Loucy (cell line): ENCODE measurements around the gene ATOH1.

Source experiments
- H2AFZ ChIP-seq: fragments of 200-600 bp; sonication (generic); 2 replicates; pipeline ENCODE4 v1.6.0; 2016; ENCODE audit warnings: antibody characterized with exemption, mild to moderate bottlenecking, low read length, moderate library complexity
- H3F3A ChIP-seq: fragments of 200-600 bp; 2 replicates; pipeline ENCODE4 v1.6.0; 2016; ENCODE audit warnings: antibody characterized with exemption, low read depth, mild to moderate bottlenecking
- H3K27me3 ChIP-seq: fragments of 200-600 bp; sonication (generic); 2 replicates; pipeline ENCODE4 v1.6.1; 2014; ENCODE audit warnings: low read length, mild to moderate bottlenecking; ENCODE audit not compliant: insufficient read depth, poor library complexity, severe bottlenecking
- H3K36me3 ChIP-seq: fragments of 200-600 bp; sonication (generic); 2 replicates; pipeline ENCODE4 v1.6.1; 2016; ENCODE audit warnings: low read length; ENCODE audit not compliant: insufficient read depth
- H3K4me1 ChIP-seq: fragments of 200-600 bp; sonication (generic); 2 replicates; pipeline ENCODE4 v1.5.1; 2014; ENCODE audit warnings: low read length, mild to moderate bottlenecking; ENCODE audit not compliant: insufficient read depth, poor library complexity, severe bottlenecking
- H3K4me2 ChIP-seq: fragments of 200-600 bp; sonication (generic); 2 replicates; pipeline ENCODE4 v1.6.0; 2014; ENCODE audit warnings: antibody characterized with exemption, low read length, low read depth, mild to moderate bottlenecking; ENCODE audit not compliant: poor library complexity, severe bottlenecking
- H3K4me3 ChIP-seq: fragments of 200-600 bp; sonication (generic); 2 replicates; pipeline ENCODE4 v1.5.1; 2014; ENCODE audit warnings: low read length, mild to moderate bottlenecking, mixed read lengths; ENCODE audit not compliant: poor library complexity, severe bottlenecking
- H3K79me2 ChIP-seq: fragments of 200-600 bp; sonication (generic); 2 replicates; pipeline ENCODE4 v1.6.1; 2014; ENCODE audit warnings: low read length; ENCODE audit not compliant: insufficient read depth
- H3K9ac ChIP-seq: fragments of 200-600 bp; sonication (generic); 2 replicates; pipeline ENCODE4 v1.6.0; 2014; ENCODE audit warnings: mild to moderate bottlenecking, low read depth, low read length, moderate library complexity; ENCODE audit not compliant: poor library complexity, severe bottlenecking
- H3K9me2 ChIP-seq: fragments of 200-600 bp; sonication (generic); replicated peaks from 2 replicates; pipeline ENCODE4 v1.6.1; 2016; ENCODE audit warnings: low read depth, low read length, mixed read lengths
- H3K9me3 ChIP-seq: fragments of 200-600 bp; sonication (generic); 2 replicates; pipeline ENCODE4 v1.6.1; 2014; ENCODE audit warnings: mild to moderate bottlenecking, antibody characterized with exemption, low read length, low read depth; ENCODE audit not compliant: insufficient read depth
- H4K20me1 ChIP-seq: fragments of 200-600 bp; sonication (generic); 2 replicates; pipeline ENCODE4 v1.6.0; 2014; ENCODE audit warnings: antibody characterized with exemption, low read length, mild to moderate bottlenecking; ENCODE audit not compliant: insufficient read depth, poor library complexity, severe bottlenecking
- EZH2phosphoT487 ChIP-seq: fragments of 200-600 bp; IDR thresholded peaks from 2 replicates; pipeline ENCODE4 v1.6.1; 2018; ENCODE audit warnings: antibody characterized with exemption, mild to moderate bottlenecking, moderate library complexity, borderline replicate concordance
- TF ChIP-seq, protein P1 (sequence below): fragments of 200-600 bp; sonication (generic); conservative IDR thresholded peaks from 2 replicates; pipeline ENCODE4 v1.5.1; 2014; ENCODE audit warnings: mild to moderate bottlenecking, antibody characterized with exemption, low read length

The ATOH1 gene

GRCh38 chr4:93810340-93810992 is 18.1 kb upstream of the ATOH1 start:
- Histone ChIP-seq H3K9me2 (no peaks in the 10 kb centered on the region), H3K36me3 (no peaks in the 10 kb centered on the region), H2AFZ (no peak overlapping the region), H3K4me1 (no peaks in the 10 kb centered on the region), H3K79me2 (no peaks in the 10 kb centered on the region), H3K9ac (no peak overlapping the region), H3K4me3 (no peak overlapping the region), H3K9me3 (no peaks in the 10 kb centered on the region), H3K4me2 (no peak overlapping the region), H3F3A (no peaks in the 10 kb centered on the region), H3K27me3 (no peaks in the 10 kb centered on the region), H4K20me1 (no peaks in the 10 kb centered on the region)
- no peak for TF ChIP-seq EZH2phosphoT487
- TF ChIP-seq, protein P1, sequence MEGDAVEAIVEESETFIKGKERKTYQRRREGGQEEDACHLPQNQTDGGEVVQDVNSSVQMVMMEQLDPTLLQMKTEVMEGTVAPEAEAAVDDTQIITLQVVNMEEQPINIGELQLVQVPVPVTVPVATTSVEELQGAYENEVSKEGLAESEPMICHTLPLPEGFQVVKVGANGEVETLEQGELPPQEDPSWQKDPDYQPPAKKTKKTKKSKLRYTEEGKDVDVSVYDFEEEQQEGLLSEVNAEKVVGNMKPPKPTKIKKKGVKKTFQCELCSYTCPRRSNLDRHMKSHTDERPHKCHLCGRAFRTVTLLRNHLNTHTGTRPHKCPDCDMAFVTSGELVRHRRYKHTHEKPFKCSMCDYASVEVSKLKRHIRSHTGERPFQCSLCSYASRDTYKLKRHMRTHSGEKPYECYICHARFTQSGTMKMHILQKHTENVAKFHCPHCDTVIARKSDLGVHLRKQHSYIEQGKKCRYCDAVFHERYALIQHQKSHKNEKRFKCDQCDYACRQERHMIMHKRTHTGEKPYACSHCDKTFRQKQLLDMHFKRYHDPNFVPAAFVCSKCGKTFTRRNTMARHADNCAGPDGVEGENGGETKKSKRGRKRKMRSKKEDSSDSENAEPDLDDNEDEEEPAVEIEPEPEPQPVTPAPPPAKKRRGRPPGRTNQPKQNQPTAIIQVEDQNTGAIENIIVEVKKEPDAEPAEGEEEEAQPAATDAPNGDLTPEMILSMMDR = no peak

DNA sequence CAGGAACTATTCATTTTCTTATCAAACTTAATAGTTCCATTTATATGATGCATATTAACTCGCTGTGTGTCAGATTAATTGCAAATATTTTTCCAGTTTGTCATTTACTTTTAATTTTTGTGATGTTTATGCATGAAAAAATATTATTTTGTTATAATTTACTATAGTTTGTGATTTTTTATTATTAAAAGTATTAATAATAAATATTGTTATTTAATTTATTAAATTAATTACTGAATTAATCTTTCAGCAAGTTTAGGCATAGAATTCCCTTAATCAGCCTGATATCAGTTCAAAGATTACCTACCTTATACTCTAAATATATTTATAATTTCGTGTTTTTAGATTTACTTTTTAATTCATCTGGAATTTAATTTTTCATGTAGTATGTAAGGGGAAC is 15.5 kb upstream of the ATOH1 start:
- Histone ChIP-seq H3K27me3 (no peaks in the 10 kb centered on the region), H3K9me3 (no peaks in the 10 kb centered on the region), H3K36me3 (no peaks in the 10 kb centered on the region), H3K4me2 (no peak overlapping the region), H2AFZ (no peak overlapping the region), H3K4me1 (no peaks in the 10 kb centered on the region), H3K9me2 (no peaks in the 10 kb centered on the region), H3K9ac (no peak overlapping the region), H4K20me1 (no peaks in the 10 kb centered on the region), H3F3A (no peaks in the 10 kb centered on the region), H3K4me3 (no peak overlapping the region), H3K79me2 (no peaks in the 10 kb centered on the region)
- TF ChIP-seq, protein P1 = no peak
- no peak for TF ChIP-seq EZH2phosphoT487

DNA sequence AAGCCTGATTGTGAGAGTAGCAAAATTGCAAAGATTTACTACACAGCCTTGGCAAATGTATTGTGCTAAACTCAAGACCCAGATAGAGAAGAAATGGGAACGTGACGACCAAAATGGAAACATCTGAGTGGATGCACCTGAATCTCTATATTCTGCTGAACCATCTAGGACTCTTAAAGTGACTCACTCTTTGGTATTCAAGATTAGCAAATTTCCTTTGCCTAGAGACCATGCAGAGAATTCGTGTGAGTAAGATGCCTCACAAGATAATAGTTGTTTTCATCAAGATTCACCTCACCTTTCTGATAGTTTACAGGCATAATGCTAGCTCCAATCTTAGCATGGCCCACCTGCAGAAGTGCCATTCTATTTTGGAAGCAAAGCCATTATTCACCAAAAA is 14.4 kb upstream of the ATOH1 start:
- Histone ChIP-seq H3K36me3 (no peaks in the 10 kb centered on the region), H3K4me1 (no peaks in the 10 kb centered on the region), H3K27me3 (no peaks in the 10 kb centered on the region), H3K4me3 (no peak overlapping the region), H2AFZ (peak overlapping the region; percentile 21; the same call in 1 of the 2 replicates), H3K79me2 (no peaks in the 10 kb centered on the region), H4K20me1 (no peaks in the 10 kb centered on the region), H3K9ac (no peak overlapping the region), H3K9me2 (no peaks in the 10 kb centered on the region), H3F3A (no peaks in the 10 kb centered on the region), H3K9me3 (no peaks in the 10 kb centered on the region), H3K4me2 (no peak overlapping the region)
- no peak for TF ChIP-seq EZH2phosphoT487
- TF ChIP-seq, protein P1 = no peak
